Mesothelial cell of epicardium (in vitro differentiated cells): ENCODE measurements around the gene EML1. TPM values are rescaled to one million over a fixed set of nuclear protein-coding genes. Genes with fewer than 3 reads are reported as not detected.
"Not testable (repeated sequence)": the region's sequence is repeated elsewhere in the genome, so short reads cannot be mapped to it uniquely, and the experiment has no call there.

Experiments
- DNase-seq, 2 experiments: peaks; one replicate each; pipeline ENCODE4 v3.0.0; 2021; ENCODE audit warnings: low spot score in 2 of 2; ENCODE audit not compliant: unreplicated experiment in 2 of 2
- H3K27ac Mint-ChIP-seq: 2 replicates; pipeline ENCODE4 v1.8.0; 2021; ENCODE audit warnings: mixed read lengths
- H3K27me3 Mint-ChIP-seq: 2 replicates; pipeline ENCODE4 v1.8.0; 2021; ENCODE audit warnings: low read depth, mixed read lengths
- H3K36me3 Mint-ChIP-seq: 2 replicates; pipeline ENCODE4 v1.8.0; 2021; ENCODE audit warnings: mixed read lengths
- H3K4me1 Mint-ChIP-seq: 2 replicates; pipeline ENCODE4 v1.8.0; 2021; ENCODE audit warnings: mixed read lengths
- H3K4me3 Mint-ChIP-seq: 2 replicates; pipeline ENCODE4 v1.8.0; 2021; ENCODE audit warnings: mild to moderate bottlenecking, moderate library complexity, mixed read lengths
- H3K9me3 Mint-ChIP-seq: 2 replicates; pipeline ENCODE4 v1.8.0; 2021; ENCODE audit warnings: mixed read lengths
- total RNA-seq: library from RNA; stranded (reverse); gene quantifications from 3 replicates; pipeline ENCODE4 v1.2.1, GENCODE V29; 2021
- TF ChIP-seq, protein P1 (sequence below): fragments of 200-600 bp; sonication (generic); IDR thresholded peaks from one replicate; pipeline ENCODE4 v1.5.0; 2021; ENCODE audit warnings: antibody characterized with exemption; ENCODE audit not compliant: unreplicated experiment

The EML1 gene
- total RNA-seq, 1 donor from 2014 or later = 18.9 TPM

GRCh38 chr14:99944241-99944651 is 151.0 kb downstream of the EML1 start:
- Mint-ChIP-seq H3K27me3 (no peaks in the 10 kb centered on the region), H3K4me1 (no peaks in the 10 kb centered on the region), H3K36me3 (peaks cover 12% of the 10 kb centered on the region), H3K9me3 (no peaks in the 10 kb centered on the region), H3K27ac (no peak overlapping the region), H3K4me3 (no peak overlapping the region)
- no peak for DNase-seq
- TF ChIP-seq, protein P1, sequence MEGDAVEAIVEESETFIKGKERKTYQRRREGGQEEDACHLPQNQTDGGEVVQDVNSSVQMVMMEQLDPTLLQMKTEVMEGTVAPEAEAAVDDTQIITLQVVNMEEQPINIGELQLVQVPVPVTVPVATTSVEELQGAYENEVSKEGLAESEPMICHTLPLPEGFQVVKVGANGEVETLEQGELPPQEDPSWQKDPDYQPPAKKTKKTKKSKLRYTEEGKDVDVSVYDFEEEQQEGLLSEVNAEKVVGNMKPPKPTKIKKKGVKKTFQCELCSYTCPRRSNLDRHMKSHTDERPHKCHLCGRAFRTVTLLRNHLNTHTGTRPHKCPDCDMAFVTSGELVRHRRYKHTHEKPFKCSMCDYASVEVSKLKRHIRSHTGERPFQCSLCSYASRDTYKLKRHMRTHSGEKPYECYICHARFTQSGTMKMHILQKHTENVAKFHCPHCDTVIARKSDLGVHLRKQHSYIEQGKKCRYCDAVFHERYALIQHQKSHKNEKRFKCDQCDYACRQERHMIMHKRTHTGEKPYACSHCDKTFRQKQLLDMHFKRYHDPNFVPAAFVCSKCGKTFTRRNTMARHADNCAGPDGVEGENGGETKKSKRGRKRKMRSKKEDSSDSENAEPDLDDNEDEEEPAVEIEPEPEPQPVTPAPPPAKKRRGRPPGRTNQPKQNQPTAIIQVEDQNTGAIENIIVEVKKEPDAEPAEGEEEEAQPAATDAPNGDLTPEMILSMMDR = no peak

- H3K4me1 Mint-ChIP-seq = no peaks in the 10 kb centered on the region
- no peak for DNase-seq
- no peaks in the 10 kb centered on the region for H3K9me3 Mint-ChIP-seq
- H3K36me3 Mint-ChIP-seq = peaks cover 9% of the 10 kb centered on the region
- TF ChIP-seq, protein P1 = no peak
- H3K27ac Mint-ChIP-seq = no peak overlapping the region
- no peak overlapping the region for H3K4me3 Mint-ChIP-seq
- H3K27me3 Mint-ChIP-seq = no peaks in the 10 kb centered on the region
Observed at GRCh38 chr14:99945732-99946651, 152.8 kb downstream of the EML1 start.

- peak overlapping the region; percentile 34 for H3K4me3 Mint-ChIP-seq
- H3K4me1 Mint-ChIP-seq = no peaks in the 10 kb centered on the region
- no peaks in the 10 kb centered on the region for H3K9me3 Mint-ChIP-seq
- peak; percentile 46 to 69 for DNase-seq
- H3K27ac Mint-ChIP-seq = no peak overlapping the region
- H3K27me3 Mint-ChIP-seq = no peaks in the 10 kb centered on the region
- TF ChIP-seq, protein P1 = peak; percentile 94
- peaks cover 8% of the 10 kb centered on the region for H3K36me3 Mint-ChIP-seq
Observed at GRCh38 chr14:99946652-99947489, 153.7 kb downstream of the EML1 start.

DNA sequence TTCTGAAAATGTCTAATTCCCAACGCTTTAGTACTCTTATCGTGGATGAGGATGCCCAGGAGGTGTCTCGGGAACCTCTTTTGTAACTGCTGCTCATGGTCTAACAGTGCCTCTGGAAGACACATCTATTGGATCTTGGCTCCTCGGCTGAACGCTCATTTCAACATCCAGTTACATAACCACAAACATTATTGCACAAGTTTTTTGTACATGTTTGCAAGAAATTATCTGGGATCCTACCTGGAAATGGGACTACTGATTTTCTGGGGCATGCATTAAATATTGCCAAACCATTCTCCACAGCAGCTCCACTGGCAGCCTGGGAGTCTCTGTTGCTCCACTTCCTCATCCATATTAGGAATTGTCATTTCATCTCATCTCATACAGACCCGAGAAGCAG is 154.5 kb downstream of the EML1 start:
- TF ChIP-seq, protein P1 = no peak
- Mint-ChIP-seq H3K27me3 (no peaks in the 10 kb centered on the region), H3K27ac (no peak overlapping the region), H3K4me3 (no peak overlapping the region), H3K9me3 (no peaks in the 10 kb centered on the region), H3K4me1 (no peaks in the 10 kb centered on the region), H3K36me3 (peaks cover 3% of the 10 kb centered on the region)
- DNase-seq = no peak

GRCh38 chr14:99949011-99949732 is 156.0 kb downstream of the EML1 start:
- not testable (repeated sequence) for H3K9me3 Mint-ChIP-seq, DNase-seq, H3K27me3 Mint-ChIP-seq, H3K4me1 Mint-ChIP-seq, H3K4me3 Mint-ChIP-seq, H3K36me3 Mint-ChIP-seq, H3K27ac Mint-ChIP-seq
